ENCODE results near the gene GABPB1. TPM values are rescaled to one million over a fixed set of nuclear protein-coding genes. Genes with fewer than 3 reads are reported as not detected.
A peak's percentile ranks its signal among the peaks of the same experiment; 100 is the strongest.

The GABPB1 gene
- total and polyA plus RNA-seq, 2 of the 13 experiments (the other 11 are each of a cell fraction or from before 2014, with no cell fraction given): 17.5 to 39.5 TPM

DNA sequence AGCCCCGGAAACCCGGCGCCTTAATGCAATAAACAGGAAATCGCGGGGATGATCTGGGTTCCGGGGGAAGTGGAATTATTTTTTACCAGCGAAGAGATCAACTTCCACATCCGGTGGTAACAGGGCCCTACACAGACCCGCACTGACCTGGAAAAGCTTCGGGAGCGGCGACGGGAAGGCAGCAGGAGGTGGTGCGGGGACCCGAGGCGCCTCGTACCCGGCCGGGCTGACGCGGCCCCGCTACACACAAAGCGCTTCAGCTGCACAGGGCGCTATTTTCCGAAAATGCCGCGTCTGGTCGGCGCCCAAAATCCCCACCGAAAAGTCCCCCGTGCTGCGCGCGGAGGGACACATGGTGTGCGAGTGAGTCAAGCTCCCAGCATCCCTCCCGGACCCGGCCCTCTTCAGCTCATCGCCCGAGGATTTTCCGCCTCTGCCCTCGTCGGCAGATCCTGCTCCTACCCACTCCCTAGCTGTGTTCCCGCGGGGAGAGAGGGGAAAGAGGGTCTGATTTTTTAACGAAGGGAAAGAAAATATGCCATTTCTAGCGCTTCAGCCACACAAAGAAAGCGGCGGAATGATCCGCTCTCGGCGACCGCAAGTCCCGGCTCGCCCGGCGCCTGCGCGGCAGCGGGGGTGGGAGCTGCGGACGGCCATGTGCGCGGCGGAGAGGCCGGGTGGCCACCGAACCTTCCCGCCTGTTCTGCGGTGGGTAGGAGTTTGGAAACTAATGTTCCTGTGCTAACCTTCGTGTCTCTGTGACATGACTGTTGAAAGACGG, at the start of gene GABPB1 (continued):
- TF ChIP-seq PHF20 (CRISPR knock-in tag; IDR thresholded peaks at IDR 0.05): peak; percentile 84
- TF ChIP-seq, protein P1, sequence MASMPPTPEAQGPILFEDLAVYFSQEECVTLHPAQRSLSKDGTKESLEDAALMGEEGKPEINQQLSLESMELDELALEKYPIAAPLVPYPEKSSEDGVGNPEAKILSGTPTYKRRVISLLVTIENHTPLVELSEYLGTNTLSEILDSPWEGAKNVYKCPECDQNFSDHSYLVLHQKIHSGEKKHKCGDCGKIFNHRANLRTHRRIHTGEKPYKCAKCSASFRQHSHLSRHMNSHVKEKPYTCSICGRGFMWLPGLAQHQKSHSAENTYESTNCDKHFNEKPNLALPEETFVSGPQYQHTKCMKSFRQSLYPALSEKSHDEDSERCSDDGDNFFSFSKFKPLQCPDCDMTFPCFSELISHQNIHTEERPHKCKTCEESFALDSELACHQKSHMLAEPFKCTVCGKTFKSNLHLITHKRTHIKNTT (CRISPR knock-in tag; IDR thresholded peaks at IDR 0.05): no peak
- TF ChIP-seq ZNF781 (CRISPR knock-in tag; IDR thresholded peaks at IDR 0.05; ENCODE audit: borderline replicate concordance, not compliant biosample characterization): peak; percentile 64
- no peak for TF ChIP-seq ZNF614 (CRISPR knock-in tag; IDR thresholded peaks at IDR 0.05; ENCODE audit: borderline replicate concordance)
- no peak for TF ChIP-seq ZBTB7A (CRISPR knock-in tag; IDR thresholded peaks at IDR 0.05)
- TF ChIP-seq SALL2 (CRISPR knock-in tag; IDR thresholded peaks at IDR 0.05): 0 out of 2 replicates have a peak, but pooled peaks have one; percentile 30
- peak; percentile 32 for TF ChIP-seq RXRA (CRISPR knock-in tag; IDR thresholded peaks at IDR 0.05)
- TF ChIP-seq ZC3H4 (CRISPR knock-in tag; IDR thresholded peaks at IDR 0.05; ENCODE audit: borderline replicate concordance): peak; percentile 78
- no peak for TF ChIP-seq ZNF101 (CRISPR knock-in tag; IDR thresholded peaks at IDR 0.05; ENCODE audit: borderline replicate concordance, low read depth)
- peak; percentile 72; the same call in 1 of the 2 replicates for TF ChIP-seq MIXL1 (CRISPR knock-in tag; IDR thresholded peaks at IDR 0.05)
- peak; percentile 90 for TF ChIP-seq ZNF891 (CRISPR knock-in tag; IDR thresholded peaks at IDR 0.05)
- TF ChIP-seq ZNF331 (CRISPR knock-in tag; IDR thresholded peaks at IDR 0.05): peak; percentile 68
- TF ChIP-seq DPF2 (CRISPR knock-in tag; IDR thresholded peaks at IDR 0.05; ENCODE audit: borderline replicate concordance, low read depth): 0 out of 2 replicates have a peak, but pooled peaks have one; percentile 11
- TF ChIP-seq CENPT (CRISPR knock-in tag; IDR thresholded peaks at IDR 0.05; ENCODE audit: low read depth): no peak
- 0 out of 2 replicates have a peak, but pooled peaks have one; percentile 49 for TF ChIP-seq FOXM1 (CRISPR knock-in tag; IDR thresholded peaks at IDR 0.05)
- peak; percentile 76 for TF ChIP-seq PHF21A (CRISPR knock-in tag; IDR thresholded peaks at IDR 0.05)
- no peak for TF ChIP-seq SYNCRIP (IDR thresholded peaks at IDR 0.05; ENCODE audit: insufficient read depth, low read depth, low read length)
- peak; percentile 69; the same call in 1 of the 2 replicates for TF ChIP-seq ZNF709 (CRISPR knock-in tag; IDR thresholded peaks at IDR 0.05)
- TF ChIP-seq ZNF225 (CRISPR knock-in tag; IDR thresholded peaks at IDR 0.05): peak; percentile 78; the same call in 1 of the 2 replicates
- no peak for TF ChIP-seq NFE2L2 (IDR thresholded peaks at IDR 0.05; ENCODE audit: low read length)
- TF ChIP-seq RXRB (CRISPR knock-in tag; IDR thresholded peaks at IDR 0.05; ENCODE audit: borderline replicate concordance): peak; percentile 46; the same call in 1 of the 2 replicates
- no peak; the same call in 1 of the 2 replicates for TF ChIP-seq RFXANK (CRISPR knock-in tag; IDR thresholded peaks at IDR 0.05)
- TF ChIP-seq ZNF589 (CRISPR knock-in tag; conservative IDR thresholded peaks at IDR 0.05): no peak; the same call in 1 of the 2 replicates
- peak; percentile 68 for TF ChIP-seq MED13 (CRISPR knock-in tag; IDR thresholded peaks at IDR 0.05)
- TF ChIP-seq ZNF143 (CRISPR knock-in tag; IDR thresholded peaks at IDR 0.05): peak; percentile 87
- TF ChIP-seq ZNF607 (CRISPR knock-in tag; IDR thresholded peaks at IDR 0.05; ENCODE audit: borderline replicate concordance): peak; percentile 70
- TF ChIP-seq ZNF224 (CRISPR knock-in tag; IDR thresholded peaks at IDR 0.05): peak; percentile 68; the same call in 1 of the 2 replicates
- TF ChIP-seq, protein P2, sequence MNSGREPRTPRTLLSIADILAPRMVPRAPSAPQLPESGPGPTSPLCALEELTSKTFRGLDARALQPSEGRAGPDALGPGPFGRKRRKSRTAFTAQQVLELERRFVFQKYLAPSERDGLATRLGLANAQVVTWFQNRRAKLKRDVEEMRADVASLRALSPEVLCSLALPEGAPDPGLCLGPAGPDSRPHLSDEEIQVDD (CRISPR knock-in tag; IDR thresholded peaks at IDR 0.05; ENCODE audit: borderline replicate concordance): no peak
- TF ChIP-seq ONECUT2 (CRISPR knock-in tag; IDR thresholded peaks at IDR 0.05): no peak; the same call in 1 of the 2 replicates
- TF ChIP-seq HNRNPH1 (optimal IDR thresholded peaks at IDR 0.05; ENCODE audit: low read depth, low read length): no peak
- TF ChIP-seq CCAR2 (optimal IDR thresholded peaks at IDR 0.05; ENCODE audit: low read depth, low read length): no peak
- peak; percentile 60 for TF ChIP-seq FOXO1 (CRISPR knock-in tag; IDR thresholded peaks at IDR 0.05)

All from HepG2 (cell line).